SK-N-SH (cell line): ENCODE results near the gene TAOK2. TPM values are rescaled to one million over a fixed set of nuclear protein-coding genes. Genes with fewer than 3 reads are reported as not detected.

Source experiments
- CTCF ChIA-PET: fragments of 300-600, 350-600 bp; formaldehyde crosslinking; extraction: SDS; loops from one replicate; lab custom pipeline; 2021; lab: Yijun Ruan, JAX
- POLR2A ChIA-PET: fragments of 350-600 bp; sonication (Branson Sonifier 250); formaldehyde crosslinking; extraction: SDS; loops from one replicate; lab custom pipeline; 2020; ENCODE audit warnings: antibody characterized with exemption, inconsistent platforms; lab: Yijun Ruan, JAX
- DNase-seq: peaks from one replicate; pipeline ENCODE4 v3.0.0; 2012
- H2AFZ ChIP-seq: fragments of 200-600 bp; sonication (generic); 2 replicates; pipeline ENCODE4 v1.8.1; 2016; ENCODE audit warnings: antibody characterized with exemption, mild to moderate bottlenecking, low read depth
- H3F3A ChIP-seq: fragments of 200-600 bp; sonication (generic); replicated peaks from 2 replicates; pipeline ENCODE3; 2016; ENCODE audit warnings: antibody characterized with exemption, mild to moderate bottlenecking; ENCODE audit not compliant: insufficient read depth
- H3K27ac ChIP-seq, 2 experiments: fragments of 200-500 bp in 1 of 2; fragments of 200-600 bp in 1 of 2; sonication (Bioruptor generic) in 1 of 2; sonication (generic), shearing (Covaris generic) in 1 of 2; 2 replicates each; pipeline versions ENCODE4 v1.5.1 to v1.6.1; 2014 to 2016; ENCODE audit warnings: low read depth in 2 of 2, inconsistent platforms in 1 of 2, low read length in 1 of 2, mild to moderate bottlenecking in 1 of 2, mixed read lengths in 1 of 2
- H3K27me3 ChIP-seq: fragments of 200-600 bp; sonication (generic), shearing (Covaris generic); 2 replicates; pipeline ENCODE4 v1.6.1; 2016; ENCODE audit warnings: mixed run types; ENCODE audit not compliant: insufficient read depth
- H3K36me3 ChIP-seq, 2 experiments: fragments of 200-500 bp in 1 of 2; fragments of 200-600 bp in 1 of 2; sonication (Bioruptor generic) in 1 of 2; sonication (generic) in 1 of 2; replicated peaks in 1 of 2; 2 replicates each; pipeline versions ENCODE3 to v1.5.1; 2014 to 2016; ENCODE audit warnings: low read length in 1 of 2, mild to moderate bottlenecking in 1 of 2; ENCODE audit not compliant: insufficient read depth in 2 of 2, control insufficient read depth in 1 of 2
- H3K4me1 ChIP-seq, 2 experiments: fragments of 200-500 bp in 1 of 2; fragments of 200-600 bp in 1 of 2; sonication (Bioruptor generic) in 1 of 2; sonication (generic), shearing (Covaris generic) in 1 of 2; 2 replicates each; pipeline versions ENCODE4 v1.5.1 to v1.6.1; 2014 to 2016; ENCODE audit warnings: low read depth in 1 of 2, low read length in 1 of 2, mixed run types in 1 of 2; ENCODE audit not compliant: insufficient read depth in 2 of 2, control insufficient read depth in 1 of 2
- H3K4me2 ChIP-seq: fragments of 200-600 bp; sonication (generic), shearing (Covaris generic); 2 replicates; pipeline ENCODE4 v1.6.1; 2017; ENCODE audit warnings: mixed run types
- H3K4me3 ChIP-seq, 2 experiments: fragments of 200-500 bp in 1 of 2; fragments of 200-600 bp in 1 of 2; sonication (Bioruptor generic) in 1 of 2; sonication (generic), shearing (Covaris generic) in 1 of 2; 2 replicates each; pipeline versions ENCODE4 v1.5.1 to v1.8.1; 2014 to 2016; ENCODE audit warnings: low read depth in 2 of 2, inconsistent platforms in 1 of 2, low read length in 1 of 2, mild to moderate bottlenecking in 1 of 2, mixed read lengths in 1 of 2, moderate library complexity in 1 of 2
- H3K79me2 ChIP-seq: fragments of 200-600 bp; sonication (generic); 2 replicates; pipeline ENCODE4 v1.8.1; 2017; ENCODE audit warnings: mild to moderate bottlenecking; ENCODE audit not compliant: insufficient read depth
- H3K9ac ChIP-seq: fragments of 200-600 bp; sonication (generic); 2 replicates; pipeline ENCODE4 v1.6.1; 2017; ENCODE audit warnings: mixed run types
- H3K9me2 ChIP-seq: fragments of 200-600 bp; sonication (generic); 2 replicates; pipeline ENCODE4 v1.6.1; 2017; ENCODE audit warnings: mixed run types
- H3K9me3 ChIP-seq: fragments of 200-600 bp; sonication (generic); 2 replicates; pipeline ENCODE4 v1.6.1; 2017; ENCODE audit warnings: mixed run types, mild to moderate bottlenecking, moderate library complexity
- H4K20me1 ChIP-seq: fragments of 200-600 bp; sonication (generic); 2 replicates; pipeline ENCODE4 v1.6.1; 2017; ENCODE audit warnings: mild to moderate bottlenecking, mixed run types; ENCODE audit not compliant: insufficient read depth
- CHD2 ChIP-seq: fragments of 150-350 bp; IDR thresholded peaks from 2 replicates; pipeline ENCODE4 v1.6.1; 2018; ENCODE audit warnings: low read length; ENCODE audit not compliant: partially characterized antibody
- CTCF ChIP-seq: fragments of 200-600 bp; sonication (generic); IDR thresholded peaks from 2 replicates; pipeline ENCODE4 v1.6.1; 2017; ENCODE audit warnings: antibody characterized with exemption, mild to moderate bottlenecking, moderate library complexity
- EZH2phosphoT487 ChIP-seq: fragments of 200-600 bp; sonication (generic); IDR thresholded peaks from 2 replicates; pipeline ENCODE4 v1.6.1; 2017; ENCODE audit warnings: low read depth, mixed run types, mild to moderate bottlenecking, antibody characterized with exemption, moderate library complexity, borderline replicate concordance
- FOXM1 ChIP-seq: IDR thresholded peaks from 2 replicates; pipeline ENCODE4 v1.4.0; 2012; ENCODE audit warnings: low read depth, mild to moderate bottlenecking
- GATA2 ChIP-seq: sonication (generic); formaldehyde crosslinking; IDR thresholded peaks from 2 replicates; pipeline ENCODE4 v1.5.0; 2020; ENCODE audit warnings: mild to moderate bottlenecking, missing genetic modification reagents
- IRF3 ChIP-seq: fragments of 150-350 bp; IDR thresholded peaks from 2 replicates; pipeline ENCODE4 v1.6.1; 2016; ENCODE audit warnings: mild to moderate bottlenecking, low read depth, low read length
- MAX ChIP-seq: IDR thresholded peaks from 2 replicates; pipeline ENCODE4 v1.4.0; 2012; ENCODE audit warnings: low read depth
- NFIC ChIP-seq: IDR thresholded peaks from 2 replicates; pipeline ENCODE4 v1.4.0; 2012; ENCODE audit warnings: borderline replicate concordance
- POLR2AphosphoS5 ChIP-seq: IDR thresholded peaks from 2 replicates; pipeline ENCODE4 v1.6.1; 2012; ENCODE audit warnings: low read depth, low read length
- RCOR1 ChIP-seq: fragments of 150-350 bp; IDR thresholded peaks from 2 replicates; pipeline ENCODE4 v1.6.1; 2017; ENCODE audit warnings: antibody characterized with exemption, low read length
- SMC3 ChIP-seq: IDR thresholded peaks from 2 replicates; pipeline ENCODE4 v1.6.1; 2012; ENCODE audit warnings: low read depth, low read length, improper control_type of control experiment
- TAF1 ChIP-seq: IDR thresholded peaks from 2 replicates; pipeline ENCODE4 v1.6.1; 2012; ENCODE audit warnings: low read depth, mild to moderate bottlenecking, low read length, moderate library complexity, borderline replicate concordance
- TCF12 ChIP-seq: IDR thresholded peaks from 2 replicates; pipeline ENCODE4 v1.4.0; 2012
- TEAD4 ChIP-seq: IDR thresholded peaks from 2 replicates; pipeline ENCODE4 v1.4.0; 2012; ENCODE audit warnings: mild to moderate bottlenecking, borderline replicate concordance; ENCODE audit not compliant: insufficient read depth
- WGBS: methylation state at CpG from one replicate; pipeline ENCODE4 v1.1.6; 2017; ENCODE audit warnings: low lambda C conversion rate; 5-methylcytosine and 5-hydroxymethylcytosine counted together
- polyA plus RNA-seq, 3 experiments: library from polyadenylated mRNA; depleted of rRNA; stranded (reverse); fragments of >200 nt; gene quantifications; 2 replicates each; pipeline ENCODE4 v1.2.3, GENCODE V29; 2012

The TAOK2 gene
- polyA plus RNA-seq, 1 of the 3 experiments (the other 2 are of a cell fraction) = 21.9 TPM

GRCh38 chr16:29973384-29974246, at the start of gene TAOK2 (continued):
- TF ChIP-seq TAF1 (peak; percentile 44; the same call in 1 of the 2 replicates), TCF12 (0 out of 2 replicates have a peak, but pooled peaks have one; percentile 7), POLR2AphosphoS5 (peak; percentile 87), MAX (peak; percentile 98), IRF3 (no peak), EZH2phosphoT487 (no peak), GATA2 (no peak), CHD2 (peak; percentile 12), SMC3 (no peak), RCOR1 (no peak), NFIC (no peak), TEAD4 (no peak), FOXM1 (no peak)

GRCh38 chr16:29925105-29925756, 48.4 kb upstream of the TAOK2 start:
- H3K9me2 ChIP-seq = no peaks in the 10 kb centered on the region
- peaks cover 12 to 23% of the 10 kb centered on the region in 2 experiments for H3K36me3 ChIP-seq
- peaks cover 62% of the 10 kb centered on the region for H3K79me2 ChIP-seq
- peak overlapping the region; percentile 91 for H3K4me2 ChIP-seq
- no peaks in the 10 kb centered on the region for H3K27me3 ChIP-seq
- POLR2A ChIA-PET = interaction anchor here (1.4 to 2.4 kb wide), 8 partner anchors 12 to 140 kb away, joined by 3 to 12 read pairs (median 6); partner anchors contain the start of genes ALDOA, KIF22, TAOK2 and TMEM219
- 7% methylated on average over 9 of the region's 9 CpGs for WGBS
- no peak for DNase-seq
- H3F3A ChIP-seq = peaks cover 8% of the 10 kb centered on the region
- TF ChIP-seq FOXM1 (no peak), SMC3 (no peak), CTCF (no peak)
- TF ChIP-seq, all 33 proteins: peak for 0
- H4K20me1 ChIP-seq = no peaks in the 10 kb centered on the region; the same call in 1 of the 2 replicates
- H3K4me1 ChIP-seq = peaks cover 15% of the 10 kb centered on the region in 2 experiments; a peak in 3 of 4 replicates
- H3K9me3 ChIP-seq = no peaks in the 10 kb centered on the region
- H3K9ac ChIP-seq = peak overlapping the region; percentile 88
- H3K4me3 ChIP-seq = peak overlapping the region; percentile 73 to 76
- CTCF ChIA-PET = interaction anchor here (0.7 to 2.3 kb wide), 7 partner anchors 10 to 109 kb away, joined by 3 to 7 read pairs (median 4); partner anchors contain the start of genes ASPHD1 and PAGR1
- H2AFZ ChIP-seq = 0 out of 2 replicates have a peak overlapping the region, but pooled peaks have one; percentile 51
- H3K27ac ChIP-seq = peak overlapping the region in 1 of 2 experiments; percentile 81; a peak in 1 of 4 replicates
